A549 (cell line): ENCODE results near the gene MYH13.

Experiments used
- BCL3 ChIP-seq: fragments of >200 bp; sonication (Bioruptor Twin); formaldehyde crosslinking; IDR thresholded peaks from 3 replicates; pipeline ENCODE4 v1.6.1; 2016
- EHMT2 ChIP-seq: fragments of 200-600 bp; sonication (generic); IDR thresholded peaks from 2 replicates; pipeline ENCODE4 v1.6.1; 2016; ENCODE audit warnings: antibody characterized with exemption, low read depth, mild to moderate bottlenecking, moderate library complexity
- EP300 ChIP-seq, 2 experiments: fragments of >200 bp; sonication (Bioruptor Twin); formaldehyde crosslinking; IDR thresholded peaks; 2 replicates in 1 of 2; 3 replicates in 1 of 2; pipeline ENCODE4 v1.6.1; 2016 to 2017
- JUN ChIP-seq, 2 experiments: fragments of >200 bp; sonication (Bioruptor Twin); formaldehyde crosslinking; IDR thresholded peaks; 2 replicates in 1 of 2; 3 replicates in 1 of 2; pipeline ENCODE4 v1.6.1; 2016 to 2017
- MAZ ChIP-seq: fragments of 150-350 bp; IDR thresholded peaks from 2 replicates; pipeline ENCODE4 v1.6.1; 2014; ENCODE audit warnings: antibody characterized with exemption, low read depth, low read length, borderline replicate concordance
- MYC ChIP-seq: IDR thresholded peaks from 2 replicates; pipeline ENCODE4 v1.6.1; 2012; ENCODE audit warnings: mild to moderate bottlenecking, inconsistent platforms, low read length, improper control_type of control experiment, borderline replicate concordance
- PBX3 ChIP-seq: IDR thresholded peaks from 2 replicates; pipeline ENCODE4 v1.6.1; 2012
- PHF8 ChIP-seq: fragments of 200-600 bp; sonication (generic); IDR thresholded peaks from 2 replicates; pipeline ENCODE4 v1.6.1; 2016; ENCODE audit warnings: low read depth, mild to moderate bottlenecking, antibody characterized with exemption, moderate library complexity, borderline replicate concordance
- POLR2A ChIP-seq: IDR thresholded peaks from 2 replicates; pipeline ENCODE4 v1.6.1; 2012; ENCODE audit warnings: mild to moderate bottlenecking, low read length
- RAD21 ChIP-seq, 2 experiments: fragments of >200 bp in 1 of 2; sonication (Bioruptor Twin) in 1 of 2; formaldehyde crosslinking in 1 of 2; IDR thresholded peaks in 1 of 2; conservative IDR thresholded peaks in 1 of 2; 2 replicates in 1 of 2; 3 replicates in 1 of 2; pipeline ENCODE4 v1.6.1; 2012 to 2018; ENCODE audit warnings: inconsistent platforms in 1 of 2
- SMC3 ChIP-seq: fragments of >200 bp; sonication (Bioruptor Twin); formaldehyde crosslinking; IDR thresholded peaks from 3 replicates; pipeline ENCODE4 v1.6.1; 2018; ENCODE audit warnings: inconsistent platforms
- ZSCAN20 ChIP-seq: fragments of 250-450 bp; sonication (Bioruptor Pico); IDR thresholded peaks from 2 replicates; pipeline ENCODE4 v1.8.0; 2022; ENCODE audit warnings: mild to moderate bottlenecking, moderate library complexity
- TF ChIP-seq, protein P1 (sequence below): fragments of >200 bp; sonication (Bioruptor Twin); formaldehyde crosslinking; IDR thresholded peaks from 3 replicates; pipeline ENCODE4 v1.5.1; 2016
- TF ChIP-seq, protein P2 (sequence below): IDR thresholded peaks from 2 replicates; pipeline ENCODE4 v1.6.1; 2012

- TF ChIP-seq MYC = no peak
- TF ChIP-seq RAD21 (conservative IDR thresholded peaks at IDR 0.05 in 1 of 2, IDR thresholded peaks at IDR 0.05 in 1 of 2) = no peak
- TF ChIP-seq MAZ = no peak
- TF ChIP-seq BCL3 = no peak
- no peak for TF ChIP-seq POLR2A
- TF ChIP-seq, protein P1, sequence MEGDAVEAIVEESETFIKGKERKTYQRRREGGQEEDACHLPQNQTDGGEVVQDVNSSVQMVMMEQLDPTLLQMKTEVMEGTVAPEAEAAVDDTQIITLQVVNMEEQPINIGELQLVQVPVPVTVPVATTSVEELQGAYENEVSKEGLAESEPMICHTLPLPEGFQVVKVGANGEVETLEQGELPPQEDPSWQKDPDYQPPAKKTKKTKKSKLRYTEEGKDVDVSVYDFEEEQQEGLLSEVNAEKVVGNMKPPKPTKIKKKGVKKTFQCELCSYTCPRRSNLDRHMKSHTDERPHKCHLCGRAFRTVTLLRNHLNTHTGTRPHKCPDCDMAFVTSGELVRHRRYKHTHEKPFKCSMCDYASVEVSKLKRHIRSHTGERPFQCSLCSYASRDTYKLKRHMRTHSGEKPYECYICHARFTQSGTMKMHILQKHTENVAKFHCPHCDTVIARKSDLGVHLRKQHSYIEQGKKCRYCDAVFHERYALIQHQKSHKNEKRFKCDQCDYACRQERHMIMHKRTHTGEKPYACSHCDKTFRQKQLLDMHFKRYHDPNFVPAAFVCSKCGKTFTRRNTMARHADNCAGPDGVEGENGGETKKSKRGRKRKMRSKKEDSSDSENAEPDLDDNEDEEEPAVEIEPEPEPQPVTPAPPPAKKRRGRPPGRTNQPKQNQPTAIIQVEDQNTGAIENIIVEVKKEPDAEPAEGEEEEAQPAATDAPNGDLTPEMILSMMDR = no peak
- TF ChIP-seq SMC3 = no peak
- no peak for TF ChIP-seq EHMT2
- TF ChIP-seq ZSCAN20 = no peak
- no peak for TF ChIP-seq EP300 (IDR thresholded peaks at IDR 0.05)
- TF ChIP-seq PHF8 = no peak
- no peak for TF ChIP-seq JUN (IDR thresholded peaks at IDR 0.05)
- TF ChIP-seq, protein P2, sequence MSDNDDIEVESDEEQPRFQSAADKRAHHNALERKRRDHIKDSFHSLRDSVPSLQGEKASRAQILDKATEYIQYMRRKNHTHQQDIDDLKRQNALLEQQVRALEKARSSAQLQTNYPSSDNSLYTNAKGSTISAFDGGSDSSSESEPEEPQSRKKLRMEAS = no peak
- TF ChIP-seq PBX3 = no peak
Observed at GRCh38 chr17:10323812-10324610, 48.8 kb downstream of the MYH13 start.
